GM21528 (cell line): ENCODE results near the gene ADAMTS1.

ENCODE experiments used
- ATAC-seq: cut with Tn5 transposase; IDR thresholded peaks from one replicate; pipeline ENCODE4 v1.9.1; 2021; ENCODE audit warnings: mild to moderate bottlenecking, moderate library complexity; ENCODE audit not compliant: unreplicated experiment, low FRiP score

Gene ADAMTS1

DNA sequence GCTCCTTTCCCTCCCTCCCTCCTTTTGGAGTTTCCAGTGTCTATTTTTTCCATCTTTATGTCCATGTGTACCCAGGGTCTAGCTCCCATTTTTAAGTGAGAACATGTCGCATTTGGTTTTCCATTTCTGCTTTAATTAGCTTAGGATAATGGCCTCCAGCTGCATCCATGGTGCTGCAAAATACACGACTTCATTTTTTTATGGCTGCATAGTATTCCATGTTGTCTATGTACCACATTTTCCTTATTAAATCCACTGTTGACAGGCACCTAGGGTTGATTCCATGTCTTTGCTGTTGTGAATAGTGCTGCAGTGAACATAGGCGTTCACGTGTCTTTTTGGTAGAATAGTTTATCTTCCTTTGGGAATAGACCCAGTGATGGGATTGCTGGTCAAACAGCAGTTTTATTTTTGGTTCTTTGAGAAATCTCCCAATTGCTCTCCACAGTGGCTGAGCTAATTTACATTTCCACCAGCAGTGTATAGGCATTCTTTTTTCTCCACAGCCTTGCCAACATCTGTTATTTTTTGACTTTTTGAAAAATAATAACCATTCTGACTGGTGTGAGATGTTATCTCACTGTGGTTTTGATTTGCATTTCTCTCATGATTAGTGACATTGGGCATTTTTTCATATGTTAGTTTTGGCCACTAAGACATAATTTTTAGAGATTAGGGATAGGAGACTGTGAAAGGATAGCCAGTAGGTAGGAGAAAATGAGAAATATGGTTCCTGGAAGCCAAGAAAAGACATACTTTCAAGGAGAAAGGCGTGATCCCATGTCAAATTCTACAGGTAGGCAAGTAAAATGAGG lies 50.4 kb downstream of the ADAMTS1 start:
- ATAC-seq: no peak

GRCh38 chr21:26790296-26790695 lies 54.9 kb downstream of the ADAMTS1 start:
- ATAC-seq: no peak

GRCh38 chr21:26788790-26789189 lies 56.4 kb downstream of the ADAMTS1 start:
- no peak for ATAC-seq
